Astrocyte (in vitro differentiated cells and primary cell): ENCODE measurements around the gene NHLRC3.
"Not testable (repeated sequence)": the region's sequence is repeated elsewhere in the genome, so short reads cannot be mapped to it uniquely, and the experiment has no call there.

Experiments
- CTCF ChIP-seq: IDR thresholded peaks from 2 replicates; pipeline ENCODE4 v1.5.1; 2011; ENCODE audit warnings: low read depth, mild to moderate bottlenecking, inconsistent platforms, low read length, moderate library complexity; ENCODE audit not compliant: insufficient read depth
- EZH2 ChIP-seq: IDR thresholded peaks from 2 replicates; pipeline ENCODE4 v1.6.1; 2012; ENCODE audit warnings: mild to moderate bottlenecking, low read length, inconsistent platforms; ENCODE audit not compliant: insufficient read depth

GRCh38 chr13:39006371-39007111, 31.7 kb upstream of the NHLRC3 start:
- not testable (repeated sequence) for TF ChIP-seq EZH2, CTCF
